Measurements from ENCODE around the gene ST3GAL3.

DNA sequence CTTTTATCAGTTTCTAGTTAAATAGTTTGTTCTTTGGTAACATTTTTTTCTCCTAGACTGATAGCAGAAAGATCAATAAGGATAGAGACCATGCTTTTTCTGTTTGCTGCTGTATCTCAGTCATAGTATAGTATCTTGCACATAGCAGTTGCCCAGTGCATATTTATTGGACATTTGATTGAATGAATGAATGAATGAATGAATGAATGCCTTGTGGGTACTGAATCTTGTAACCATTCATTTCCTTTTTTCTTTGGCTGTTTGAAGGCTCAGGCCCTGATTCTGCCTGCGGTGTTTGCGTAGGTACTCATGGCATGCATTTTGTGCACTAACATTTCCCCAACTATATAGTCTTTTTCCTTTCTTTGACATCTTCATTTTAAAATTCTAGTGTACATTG lies 83.9 kb downstream of the ST3GAL3 start:
- TF ChIP-seq TEAD4 (IDR thresholded peaks at IDR 0.05; ENCODE audit: borderline replicate concordance, insufficient read depth) (no peak), POLR2AphosphoS5 (IDR thresholded peaks at IDR 0.05; ENCODE audit: low read depth, low read length) (no peak), RAD21 (IDR thresholded peaks at IDR 0.05; ENCODE audit: low read length) (no peak), JUND (IDR thresholded peaks at IDR 0.05) (no peak)
- TF ChIP-seq, protein P1, sequence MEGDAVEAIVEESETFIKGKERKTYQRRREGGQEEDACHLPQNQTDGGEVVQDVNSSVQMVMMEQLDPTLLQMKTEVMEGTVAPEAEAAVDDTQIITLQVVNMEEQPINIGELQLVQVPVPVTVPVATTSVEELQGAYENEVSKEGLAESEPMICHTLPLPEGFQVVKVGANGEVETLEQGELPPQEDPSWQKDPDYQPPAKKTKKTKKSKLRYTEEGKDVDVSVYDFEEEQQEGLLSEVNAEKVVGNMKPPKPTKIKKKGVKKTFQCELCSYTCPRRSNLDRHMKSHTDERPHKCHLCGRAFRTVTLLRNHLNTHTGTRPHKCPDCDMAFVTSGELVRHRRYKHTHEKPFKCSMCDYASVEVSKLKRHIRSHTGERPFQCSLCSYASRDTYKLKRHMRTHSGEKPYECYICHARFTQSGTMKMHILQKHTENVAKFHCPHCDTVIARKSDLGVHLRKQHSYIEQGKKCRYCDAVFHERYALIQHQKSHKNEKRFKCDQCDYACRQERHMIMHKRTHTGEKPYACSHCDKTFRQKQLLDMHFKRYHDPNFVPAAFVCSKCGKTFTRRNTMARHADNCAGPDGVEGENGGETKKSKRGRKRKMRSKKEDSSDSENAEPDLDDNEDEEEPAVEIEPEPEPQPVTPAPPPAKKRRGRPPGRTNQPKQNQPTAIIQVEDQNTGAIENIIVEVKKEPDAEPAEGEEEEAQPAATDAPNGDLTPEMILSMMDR (IDR thresholded peaks at IDR 0.05) = no peak

Measured in SK-N-SH (cell line).